Amniotic epithelial cell (primary cell): Measurements from ENCODE around the gene C3orf70.

ENCODE experiments used
- DNase-seq: peaks from one replicate; pipeline ENCODE4 v3.0.0-alpha.2; 2010; ENCODE audit warnings: low read depth

C3orf70 gene

GRCh38 chr3:185084901-185085300 lies 68.0 kb downstream of the C3orf70 start:
- DNase-seq: peak; percentile 83

- DNase-seq: no peak
Measured at GRCh38 chr3:185084402-185084801, 68.5 kb downstream of the C3orf70 start.

GRCh38 chr3:185082829-185083228 lies 70.0 kb downstream of the C3orf70 start:
- no peak for DNase-seq

- no peak for DNase-seq
Measured at GRCh38 chr3:185082149-185082548, 70.7 kb downstream of the C3orf70 start.

GRCh38 chr3:185081521-185081920 lies 71.3 kb downstream of the C3orf70 start:
- DNase-seq: no peak

GRCh38 chr3:185079625-185080024 lies 73.2 kb downstream of the C3orf70 start:
- DNase-seq: no peak

GRCh38 chr3:185076219-185076618 lies 76.6 kb downstream of the C3orf70 start:
- DNase-seq: no peak

GRCh38 chr3:185075547-185075946 lies 77.3 kb downstream of the C3orf70 start:
- no peak for DNase-seq

GRCh38 chr3:185071287-185071800 lies 81.5 kb downstream of the C3orf70 start:
- DNase-seq: no peak

- peak; percentile 27 for DNase-seq
Measured at GRCh38 chr3:185070491-185071286, 82.2 kb downstream of the C3orf70 start.

GRCh38 chr3:185069037-185070030 lies 83.5 kb downstream of the C3orf70 start:
- no peak for DNase-seq

GRCh38 chr3:185067173-185067572 lies 85.7 kb downstream of the C3orf70 start:
- no peak for DNase-seq

- DNase-seq: no peak
Measured at GRCh38 chr3:185066251-185066650, 86.6 kb downstream of the C3orf70 start.

GRCh38 chr3:185065059-185065458 lies 87.8 kb downstream of the C3orf70 start:
- DNase-seq: no peak

GRCh38 chr3:185063431-185063830 lies 89.4 kb downstream of the C3orf70 start:
- DNase-seq: no peak

GRCh38 chr3:185062191-185062590 lies 90.7 kb downstream of the C3orf70 start:
- no peak for DNase-seq

GRCh38 chr3:185060655-185061054 lies 92.2 kb downstream of the C3orf70 start:
- DNase-seq: no peak

GRCh38 chr3:185059766-185060165 lies 93.1 kb downstream of the C3orf70 start:
- no peak for DNase-seq

GRCh38 chr3:185058796-185059195 lies 94.1 kb downstream of the C3orf70 start:
- no peak for DNase-seq

- DNase-seq: no peak
Measured at GRCh38 chr3:185057829-185058228, 95.0 kb downstream of the C3orf70 start.

GRCh38 chr3:185056908-185057307 lies 96.0 kb downstream of the C3orf70 start:
- DNase-seq: no peak

GRCh38 chr3:185052631-185053030 lies 100.2 kb downstream of the C3orf70 start:
- DNase-seq: no peak

- DNase-seq: no peak
Measured at GRCh38 chr3:185051801-185052200, 101.1 kb downstream of the C3orf70 start.
